Activated CD4-positive, alpha-beta T cell treated with anti-CD3 and anti-CD28 coated beads, Interleukin-2, amount 50 U/mL, for 1 hour (primary cell): ENCODE measurements around the gene PTGDR2.

Source experiments
- DNase-seq: peaks from one replicate; pipeline ENCODE4 v3.0.0-alpha.2; 2020

The PTGDR2 gene

DNA sequence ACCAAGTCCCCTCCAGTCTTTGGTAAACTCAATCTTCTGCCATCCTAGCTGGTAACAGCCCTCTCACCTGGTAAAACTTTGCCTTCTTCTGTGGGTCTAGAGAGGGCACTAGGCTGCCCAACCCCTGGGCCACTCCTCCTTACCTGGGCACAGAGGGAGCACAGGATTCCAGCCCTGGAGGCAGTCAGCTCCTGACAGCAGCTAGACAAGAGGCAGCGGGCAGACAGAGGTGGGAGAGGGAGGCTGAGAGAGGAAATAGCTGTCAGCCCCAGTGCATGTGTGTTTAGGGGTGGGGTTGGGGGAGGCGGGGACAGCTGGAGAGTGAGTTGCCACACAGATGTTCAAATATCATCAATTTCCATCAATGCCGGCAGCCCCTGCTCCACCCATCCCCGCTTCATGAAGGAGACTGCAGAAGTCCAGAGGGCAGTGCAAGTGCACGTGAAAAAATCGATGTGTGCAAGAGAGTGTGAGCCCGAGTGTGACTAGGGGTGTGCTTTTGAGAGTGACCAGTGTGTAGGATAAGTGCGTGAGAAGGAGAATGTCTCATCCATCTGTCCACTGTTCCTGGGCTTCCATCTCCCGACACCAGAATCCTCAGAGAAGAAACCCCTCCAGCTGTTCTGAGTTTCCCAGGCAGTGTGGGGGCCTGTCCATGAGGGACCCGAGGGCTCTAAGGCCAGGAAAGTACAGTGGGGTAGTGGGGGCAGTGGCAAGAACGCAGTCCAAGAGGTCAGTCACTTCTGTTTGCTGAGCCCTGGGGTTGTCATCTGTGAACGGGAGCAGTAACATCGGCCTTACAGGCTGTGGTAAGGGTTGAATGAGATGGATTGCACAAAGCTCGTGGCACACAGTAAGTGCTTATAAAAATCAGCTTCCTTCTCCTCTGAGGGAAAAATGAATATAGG, at the start of gene PTGDR2:
Gene PTGDR2 (minus strand): TSS at position 225 of the 908 bp plus-strand sequence. CDS start 2,228 bp downstream, outside the sequence.
- DNase-seq: no peak

DNA sequence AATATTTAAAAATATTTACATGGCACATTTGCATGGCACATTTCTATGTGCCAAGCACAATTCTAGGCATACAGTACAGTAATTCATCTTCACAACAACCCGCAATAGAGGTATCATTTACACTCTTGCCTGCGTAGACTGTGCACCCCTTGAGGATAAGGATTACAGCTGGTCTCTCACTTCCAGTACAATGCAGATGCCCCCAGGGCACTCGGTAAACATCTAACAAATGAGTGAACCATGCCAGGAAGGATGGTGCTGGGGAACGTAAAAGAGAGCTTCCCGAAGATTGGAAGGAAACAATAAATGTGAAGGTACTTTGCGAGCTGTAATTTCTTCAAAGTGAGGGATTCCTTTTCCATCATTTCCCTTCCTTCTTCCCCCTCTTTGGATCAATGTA, 49.3 kb upstream of the PTGDR2 start:
- DNase-seq: no peak

DNA sequence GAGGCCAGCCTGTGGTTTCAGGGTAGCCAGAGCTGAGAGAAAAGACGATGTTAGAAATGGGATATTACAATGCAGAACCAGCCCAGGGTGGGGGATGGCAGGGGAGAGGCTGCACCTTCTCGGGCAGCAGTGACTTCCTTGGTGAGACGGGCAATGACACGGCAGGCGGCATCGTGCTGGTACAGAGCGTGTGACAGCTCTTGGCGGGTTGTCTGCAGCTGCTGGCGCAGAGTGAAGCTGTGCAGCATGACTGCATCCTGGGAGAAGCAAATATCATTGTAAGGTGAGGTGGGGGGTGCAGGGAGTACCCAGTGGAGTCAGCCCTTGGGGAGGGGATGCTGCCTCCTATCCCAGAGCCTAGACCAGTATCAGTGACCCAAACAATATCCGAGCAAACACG, 46.9 kb upstream of the PTGDR2 start:
- DNase-seq: no peak

DNA sequence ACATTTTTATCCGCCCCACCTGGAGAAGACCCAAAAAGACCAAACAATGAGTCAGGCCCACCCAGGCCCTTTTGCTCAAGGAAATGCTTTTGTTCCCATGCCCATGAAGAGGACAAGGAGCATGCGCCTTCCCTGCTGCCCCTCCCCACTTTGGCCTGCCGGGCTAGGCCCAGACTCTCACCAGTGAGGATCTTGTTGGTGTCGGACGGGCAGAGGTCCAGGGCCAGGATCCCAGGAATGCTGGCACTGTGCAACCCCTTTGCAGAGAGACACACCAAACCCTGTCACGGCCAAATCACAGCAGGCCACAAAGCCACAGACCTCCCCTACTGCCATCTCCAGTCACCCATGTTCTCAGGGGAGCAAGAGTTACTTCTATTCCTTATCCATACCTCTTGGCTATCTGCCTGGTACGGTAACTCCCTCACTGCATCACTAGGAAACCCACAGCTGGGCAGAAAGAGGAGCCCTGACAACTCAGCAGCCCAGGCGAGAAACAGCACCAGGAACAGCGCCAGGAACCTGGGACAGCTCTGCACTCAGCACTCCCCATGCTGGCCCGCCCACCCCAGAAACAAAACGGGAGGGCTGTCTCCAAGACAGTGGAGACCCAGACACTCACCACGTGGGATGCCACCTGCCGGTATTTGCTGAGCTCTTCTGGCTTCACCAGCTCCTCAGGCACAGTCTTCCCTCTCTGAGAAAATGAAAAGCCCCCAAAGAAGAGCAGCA, 45.1 kb upstream of the PTGDR2 start:
- no peak for DNase-seq

DNA sequence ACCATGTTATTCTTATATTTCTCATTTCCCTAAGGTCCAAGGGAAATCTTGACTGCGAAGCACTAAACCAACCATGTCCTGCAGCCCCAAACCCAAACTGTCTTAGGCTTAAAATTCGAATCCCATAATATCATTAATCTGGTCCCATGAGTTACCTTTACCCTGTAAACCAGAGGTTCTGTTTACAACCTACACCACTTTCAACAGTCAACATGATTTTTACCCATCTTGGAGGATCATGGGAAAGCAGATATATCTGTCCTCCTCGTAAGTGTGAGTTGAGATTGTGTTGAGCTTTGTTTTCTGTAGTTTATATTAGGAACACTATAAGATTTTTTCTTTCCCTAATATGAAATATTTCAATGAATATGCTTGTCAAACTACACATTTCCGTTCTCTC, 44.2 kb upstream of the PTGDR2 start:
- no peak for DNase-seq

DNA sequence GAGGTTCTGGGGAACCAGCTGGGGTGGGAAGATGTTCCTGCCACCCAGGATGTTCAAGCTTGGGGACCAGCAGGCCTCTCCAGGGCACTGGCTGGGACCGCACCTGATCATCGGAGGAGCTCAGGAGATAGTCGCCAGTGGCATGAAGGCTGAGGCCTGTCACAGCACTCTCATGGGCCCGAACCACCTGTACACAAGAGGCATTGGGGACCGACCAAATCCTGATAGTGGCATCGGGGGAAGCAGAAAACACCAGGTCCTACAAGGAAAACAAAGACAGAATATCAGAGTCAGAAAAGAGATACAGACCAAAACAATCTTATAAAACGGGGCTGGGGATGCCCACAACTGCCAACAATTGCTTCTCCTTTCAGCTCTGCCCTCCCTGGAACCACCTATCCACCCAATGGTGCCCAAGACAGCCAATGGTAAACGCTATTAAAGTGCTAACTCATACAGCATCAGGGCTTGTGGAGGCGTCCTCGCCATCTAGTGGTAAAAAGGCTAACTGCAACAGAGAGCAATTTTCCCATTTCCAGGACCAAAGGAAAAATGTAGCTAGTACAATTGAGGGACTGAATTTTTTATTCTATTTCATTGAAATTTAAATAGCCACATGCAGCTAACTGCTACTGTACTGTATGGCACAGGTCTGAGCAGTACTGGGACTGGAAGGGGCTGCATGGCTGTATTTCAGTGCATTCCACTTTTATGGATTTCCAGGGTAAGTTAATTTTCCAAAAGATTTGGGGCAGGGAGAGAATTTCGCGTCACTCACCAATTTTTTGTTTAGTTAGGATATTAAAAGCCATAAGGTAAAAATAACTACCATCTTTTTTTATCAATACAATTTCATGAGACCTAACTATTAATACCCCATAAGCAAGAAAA, 43.5 kb upstream of the PTGDR2 start:
- DNase-seq: no peak

DNA sequence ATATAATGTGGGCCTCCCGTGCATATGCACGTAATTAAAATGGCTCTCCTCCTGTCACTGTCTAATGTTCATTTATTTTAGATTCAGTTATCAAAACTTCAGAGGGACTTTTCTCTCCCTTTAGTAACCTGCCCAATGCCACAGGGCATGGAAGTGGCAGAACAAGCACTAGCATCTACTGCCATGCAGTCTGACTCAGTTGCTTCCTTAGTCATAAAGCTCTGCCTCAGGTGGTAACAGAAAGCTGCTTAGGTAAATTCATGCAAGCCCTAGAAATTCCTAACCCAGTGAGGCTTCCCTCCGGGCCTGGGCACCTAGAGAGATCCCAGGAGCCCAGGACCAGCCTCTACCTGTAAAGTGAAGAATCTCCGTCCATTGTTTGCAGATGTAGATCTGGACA, 41.7 kb upstream of the PTGDR2 start:
- DNase-seq: no peak

DNA sequence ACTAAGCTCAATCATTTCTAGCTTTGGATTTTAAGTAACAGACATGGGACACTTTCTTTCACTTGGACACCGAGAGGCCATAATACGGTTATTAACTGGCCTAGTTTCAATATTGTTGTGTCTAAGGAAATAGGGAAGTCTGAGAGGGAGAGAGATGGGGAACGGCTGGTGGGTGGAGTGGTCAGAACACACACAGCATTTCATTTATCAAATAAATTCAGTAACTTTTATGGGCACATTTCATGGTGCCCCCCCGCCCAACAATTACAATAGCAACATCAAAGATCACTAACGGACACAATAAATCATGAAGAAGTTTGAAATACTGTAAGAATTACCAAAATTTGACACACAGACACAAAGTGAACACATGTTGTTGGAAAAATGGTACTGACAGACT, 39.9 kb upstream of the PTGDR2 start:
- DNase-seq: no peak

DNA sequence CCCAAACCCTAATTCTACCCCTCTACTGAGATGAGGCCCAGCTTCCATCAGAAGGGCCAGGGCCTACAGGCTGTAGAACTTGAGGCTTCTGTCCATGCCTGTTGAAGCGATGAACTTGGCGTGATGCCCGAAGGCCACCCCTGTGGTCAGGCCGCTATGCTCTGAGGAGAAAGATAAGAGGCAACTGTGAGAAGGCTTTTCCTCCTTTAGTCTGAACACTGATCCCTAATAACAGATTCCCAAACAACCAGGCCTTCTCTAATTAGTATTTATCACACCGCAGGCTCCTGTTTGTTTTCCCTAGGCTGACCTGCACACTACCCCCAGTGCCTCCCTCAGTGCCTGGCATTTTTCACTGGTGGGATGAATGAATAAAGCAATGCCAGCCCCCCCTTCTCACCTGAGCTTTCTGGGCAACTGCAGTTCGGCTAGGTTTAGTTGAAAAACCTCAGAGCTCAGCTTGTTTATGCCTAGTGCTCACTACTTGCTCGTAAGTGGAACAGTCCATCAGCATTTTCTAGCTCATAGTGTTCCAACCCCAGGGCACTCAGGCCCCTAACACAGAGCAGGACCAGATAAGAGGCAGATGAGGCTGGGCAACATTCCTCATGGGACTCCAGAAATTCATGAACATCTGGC, 35.5 kb upstream of the PTGDR2 start:
- DNase-seq: no peak

DNA sequence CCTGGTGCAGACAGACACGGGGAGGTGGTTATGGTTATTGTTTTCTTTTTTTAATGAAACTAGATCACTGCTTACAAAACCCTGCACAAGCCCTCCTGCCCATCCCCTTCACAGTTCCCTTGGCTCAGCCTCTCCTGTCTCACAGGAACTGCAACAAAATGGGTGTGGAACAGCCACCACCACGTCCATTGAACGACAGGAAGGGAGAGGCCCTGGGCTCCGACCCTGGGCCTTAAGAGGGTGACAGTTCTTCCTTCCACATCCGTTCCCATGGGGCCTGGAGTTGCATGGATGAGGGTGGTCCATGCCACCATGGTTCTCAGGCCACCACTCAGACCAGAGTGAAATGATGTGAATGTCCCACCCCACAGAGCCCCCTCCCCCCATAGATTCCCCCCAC, 34.9 kb upstream of the PTGDR2 start:
- no peak for DNase-seq

DNA sequence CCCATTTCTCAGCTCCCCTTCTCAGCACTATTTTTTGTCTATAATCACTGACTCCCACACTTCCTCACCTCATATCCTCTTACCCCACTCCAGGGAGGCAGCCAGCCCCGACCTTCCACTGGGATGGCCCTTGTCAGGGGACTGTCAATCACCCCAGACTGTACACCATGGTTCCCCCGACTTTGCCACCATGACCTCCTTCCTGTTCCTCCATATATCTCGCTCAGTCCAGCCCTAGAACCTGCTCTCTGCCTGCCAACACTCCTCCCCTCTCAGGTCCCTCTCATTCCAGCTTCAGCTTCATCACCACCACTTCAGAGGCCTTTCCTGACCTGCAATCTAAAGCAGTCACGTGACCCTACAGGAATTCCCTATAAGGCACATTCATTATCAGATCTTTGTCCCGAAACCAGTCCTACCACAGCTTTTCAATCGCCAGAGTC, 34.1 kb upstream of the PTGDR2 start:
- DNase-seq: no peak

DNA sequence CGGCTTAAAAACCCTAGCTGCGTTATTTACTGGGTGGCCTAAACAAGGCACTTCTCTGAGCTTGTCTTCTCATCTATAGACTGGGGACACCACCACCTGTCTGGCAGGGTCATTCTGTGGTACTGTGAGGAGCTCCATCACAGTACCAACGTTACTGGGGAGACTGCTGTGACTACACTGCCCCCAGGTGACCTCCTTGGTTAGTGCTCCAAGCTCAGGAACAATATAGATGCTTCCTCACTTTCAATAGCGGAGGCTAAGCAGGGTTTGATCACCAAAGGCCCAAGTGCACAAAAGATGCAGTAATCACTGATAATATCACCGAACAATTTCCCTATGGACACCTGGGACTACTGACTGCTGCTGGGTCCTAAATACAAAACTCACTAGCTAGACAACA, 31.8 kb upstream of the PTGDR2 start:
- peak; percentile 24 for DNase-seq

DNA sequence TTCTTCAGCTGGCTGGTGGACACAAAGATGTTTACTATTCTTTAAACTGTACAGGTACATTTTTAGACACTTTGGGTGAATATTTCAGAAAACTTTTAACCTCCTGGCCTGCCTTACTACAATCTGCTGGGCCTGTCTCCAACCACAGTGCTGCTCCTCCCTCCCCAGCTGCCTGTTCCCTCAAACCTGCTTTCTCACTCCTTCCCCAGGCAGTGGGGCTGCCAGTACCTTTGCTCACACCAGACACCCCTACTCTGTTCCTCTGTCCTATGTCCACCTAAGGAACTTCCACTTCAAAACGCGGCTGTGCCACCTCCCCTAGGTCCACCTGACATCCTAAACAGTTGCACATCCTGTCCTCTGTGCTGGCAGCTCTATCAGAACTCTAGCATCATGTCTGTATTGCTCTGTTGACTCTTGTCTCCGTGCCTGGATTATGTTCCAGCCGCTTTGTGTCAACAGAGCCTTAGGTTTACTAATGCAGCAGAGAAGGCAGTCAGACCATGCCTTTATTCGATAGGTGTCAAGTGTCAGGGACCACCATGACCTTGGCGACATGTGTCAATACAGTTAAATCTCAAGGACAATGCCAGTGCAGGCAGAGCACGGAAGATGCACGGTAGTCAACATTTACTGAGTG, 25.0 kb upstream of the PTGDR2 start:
- no peak for DNase-seq

DNA sequence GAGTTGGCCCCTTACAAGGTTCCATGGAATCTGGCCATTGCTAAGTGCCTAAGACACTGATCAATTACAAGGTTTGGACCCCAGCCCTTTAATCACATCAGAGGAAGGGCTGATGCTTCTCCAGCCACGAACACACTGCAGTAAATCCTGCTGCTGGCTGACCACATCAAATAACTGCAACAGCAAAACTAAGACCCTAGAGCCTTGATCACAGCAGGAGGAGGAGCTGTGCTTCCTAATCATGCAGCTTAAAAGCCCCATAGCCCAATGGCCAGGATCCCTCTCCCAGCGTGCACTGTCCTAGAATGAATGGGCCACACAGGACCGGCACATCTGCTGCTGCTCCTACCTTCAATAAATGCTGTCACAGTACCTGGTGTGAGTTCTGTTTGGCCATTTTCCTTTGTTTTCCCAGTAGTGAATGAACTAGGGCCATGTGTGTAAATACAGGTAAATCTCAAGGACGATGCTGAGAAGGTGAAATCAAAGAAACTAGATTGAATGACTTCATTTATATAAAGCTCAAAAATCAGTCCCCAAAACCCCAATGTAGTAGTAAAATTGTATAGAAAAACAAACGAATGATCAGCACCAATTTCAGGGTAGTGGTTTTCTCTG, 24.3 kb upstream of the PTGDR2 start:
- no peak for DNase-seq

DNA sequence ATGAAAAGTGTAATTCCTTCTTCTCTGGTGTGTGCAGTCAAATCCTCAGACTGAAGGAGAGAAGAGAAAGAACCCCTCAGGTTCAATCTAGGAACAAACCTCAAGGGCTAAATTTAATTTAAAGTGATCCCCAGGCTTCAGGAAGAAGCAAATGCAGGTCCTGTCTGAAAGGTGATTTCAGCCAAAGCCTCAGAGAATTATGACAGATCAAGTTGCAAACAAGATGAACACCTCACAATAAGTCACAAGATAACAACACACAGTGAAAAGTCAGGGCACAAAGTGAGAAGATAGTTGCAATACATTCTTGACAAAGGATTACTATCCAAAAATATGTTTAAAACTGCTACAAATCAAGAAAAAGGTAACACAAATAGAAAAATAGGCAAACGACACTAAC, 23.4 kb upstream of the PTGDR2 start:
- no peak for DNase-seq

DNA sequence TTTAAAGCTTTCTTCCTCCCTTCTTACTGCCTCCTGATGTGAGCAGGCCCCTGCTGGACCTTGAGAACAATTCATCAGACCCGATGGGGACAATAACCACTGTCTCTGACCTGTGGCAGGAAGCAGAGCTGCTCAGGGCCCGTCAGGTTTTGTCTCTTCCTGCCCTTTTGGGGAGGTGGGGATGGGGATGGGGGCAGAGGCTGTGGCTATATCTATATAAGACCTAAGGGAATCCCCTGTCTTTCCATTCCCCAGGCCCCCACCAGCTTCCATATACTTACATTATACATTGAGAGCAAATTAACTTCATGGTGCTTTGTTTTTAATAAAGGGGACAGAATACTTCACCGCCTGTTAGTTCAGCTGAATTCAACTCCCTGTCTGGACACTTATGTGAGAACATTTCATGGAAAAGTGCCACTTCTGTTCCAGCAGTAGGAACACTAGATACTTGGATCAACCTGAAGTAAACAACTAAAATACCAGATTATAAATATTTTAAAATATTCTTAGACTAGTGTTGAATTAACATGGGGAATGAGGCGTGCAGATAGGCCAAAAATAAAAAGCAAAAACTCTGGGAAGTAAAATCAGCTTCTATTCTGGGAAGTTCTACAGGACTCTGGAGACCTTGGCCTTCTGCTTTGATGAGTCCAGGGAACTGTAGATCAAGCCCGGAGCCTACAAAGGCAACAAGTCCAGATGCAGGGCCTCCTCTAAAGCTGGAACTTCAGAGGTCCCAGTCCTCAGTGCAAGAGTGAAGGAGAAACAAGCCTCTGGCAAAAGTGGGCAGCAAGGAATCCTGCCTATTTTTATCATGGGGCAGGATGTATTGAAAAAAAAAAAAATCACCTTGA, 22.7 kb upstream of the PTGDR2 start:
- no peak for DNase-seq

DNA sequence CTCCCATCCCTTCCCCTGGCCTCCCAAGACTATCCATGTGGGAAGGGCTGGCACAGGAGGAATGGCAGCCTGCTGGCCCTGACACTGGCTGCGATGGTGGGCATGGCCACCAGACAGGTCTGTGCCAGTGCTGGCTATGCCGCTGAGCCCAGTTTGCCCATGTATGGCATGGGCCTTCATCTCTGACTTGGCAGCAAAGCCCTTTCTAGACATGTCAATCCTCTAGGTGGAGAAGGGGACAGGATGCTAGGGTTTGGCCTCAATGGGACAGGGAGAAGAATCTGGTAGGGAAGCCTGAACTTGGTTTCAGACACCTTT, 20.4 kb upstream of the PTGDR2 start:
- no peak for DNase-seq

DNA sequence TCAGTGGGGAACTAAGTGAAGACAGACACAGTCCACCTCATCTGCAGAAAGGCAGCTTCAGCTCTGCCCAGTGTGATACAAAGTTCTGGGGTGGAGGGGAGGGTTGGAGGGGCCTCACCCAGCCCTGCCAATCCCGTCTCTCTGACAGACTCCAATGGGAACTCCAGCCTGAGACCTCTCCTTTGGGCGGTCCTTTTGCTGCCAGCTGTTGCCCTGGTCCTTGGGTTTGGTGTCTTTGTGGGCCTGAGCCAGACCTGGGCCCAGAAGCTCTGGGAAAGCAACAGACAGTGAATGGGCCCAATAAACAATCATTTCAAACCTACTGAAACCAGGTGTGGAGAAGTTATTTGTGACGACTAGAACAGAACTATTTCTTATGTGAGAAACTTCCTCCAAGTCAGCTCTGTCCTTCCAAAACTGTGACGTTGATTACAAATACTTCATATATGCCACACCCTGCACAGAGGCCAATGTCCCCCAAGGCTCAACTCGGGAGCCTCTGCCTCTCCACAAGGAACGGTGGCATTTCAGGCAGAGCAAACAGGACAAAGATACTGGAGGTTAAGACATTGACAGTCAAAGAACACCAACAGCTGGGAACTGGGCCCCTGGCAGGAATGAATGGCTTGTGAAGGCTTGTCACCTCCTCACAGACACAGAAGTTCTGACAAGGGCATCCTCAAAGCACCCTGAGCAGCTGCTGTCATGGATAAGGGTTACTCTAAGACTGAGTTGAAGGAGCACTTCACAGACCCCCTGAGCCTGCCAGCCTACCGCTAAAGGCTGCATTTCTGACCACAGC, 19.8 kb upstream of the PTGDR2 start:
- DNase-seq: no peak

DNA sequence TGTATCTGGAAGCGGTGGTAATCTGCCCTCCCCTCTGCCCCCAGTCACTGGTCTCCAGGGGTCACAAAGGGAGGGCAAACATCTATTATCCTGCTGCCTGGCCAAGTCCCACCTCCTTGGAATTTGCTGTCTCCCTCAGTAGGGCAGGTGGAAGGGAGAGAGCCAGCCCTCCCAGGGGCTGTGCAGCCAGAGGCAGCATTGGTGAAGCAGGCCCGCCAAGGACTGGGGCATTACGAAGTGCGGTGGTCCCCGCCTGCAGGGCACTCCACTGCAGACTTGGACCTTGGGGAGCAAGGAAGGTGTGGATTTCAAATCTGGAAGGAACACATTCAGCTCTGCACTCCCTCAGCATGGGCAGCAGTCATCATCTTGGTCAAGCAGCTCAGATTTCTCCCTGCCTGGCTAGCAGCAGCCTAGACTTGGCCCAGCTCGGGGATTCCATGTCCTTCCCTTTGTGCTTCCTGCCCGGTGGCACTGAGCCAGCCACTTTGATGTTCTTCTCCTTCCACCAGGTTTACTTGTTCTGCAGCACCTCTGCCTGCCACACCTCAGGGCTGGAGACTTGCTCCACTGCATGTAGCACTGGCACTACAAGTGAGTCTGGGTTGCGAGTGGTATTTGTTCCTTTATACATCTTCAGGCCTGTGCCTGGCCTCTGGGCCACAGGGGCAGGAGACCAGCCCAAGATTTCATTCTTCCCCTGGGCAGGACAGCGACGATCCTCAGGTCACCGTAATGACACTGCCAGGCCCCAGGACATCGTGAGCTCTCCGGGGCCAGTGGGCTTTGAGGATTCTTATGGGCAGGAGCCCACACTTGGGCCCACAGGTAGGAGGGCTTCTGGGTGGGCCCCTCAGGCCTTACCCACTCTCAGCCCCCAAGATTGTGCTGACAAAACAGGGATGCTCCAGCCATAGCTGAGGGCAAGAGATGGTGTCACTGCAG, 18.9 kb upstream of the PTGDR2 start:
- no peak for DNase-seq
